SK-N-MC (cell line): ENCODE measurements around the gene EIF4EBP3.

Source experiments
- DNase-seq: peaks from one replicate; pipeline ENCODE4 v3.0.0-alpha.2; 2011; ENCODE audit warnings: low read depth, low spot score
- H3K27ac ChIP-seq: fragments of 200-600 bp; sonication (generic); 2 replicates; pipeline ENCODE4 v1.5.1; 2016; ENCODE audit warnings: mixed run types
- H3K36me3 ChIP-seq: fragments of 200-600 bp; sonication (generic); 2 replicates; pipeline ENCODE4 v1.6.1; 2017; ENCODE audit warnings: antibody characterized with exemption, low read length, mixed read lengths; ENCODE audit not compliant: insufficient read depth
- H3K4me3 ChIP-seq: fragments of 200-600 bp; sonication (generic); 2 replicates; pipeline ENCODE4 v1.5.1; 2016
- H3K9ac ChIP-seq: fragments of 200-600 bp; sonication (generic); 2 replicates; pipeline ENCODE4 v1.8.0; 2017; ENCODE audit warnings: mixed run types, mixed read lengths; ENCODE audit not compliant: insufficient read length
- H3K9me3 ChIP-seq: fragments of 200-600 bp; sonication (generic); 2 replicates; pipeline ENCODE4 v1.6.1; 2017; ENCODE audit warnings: low read depth, mild to moderate bottlenecking, antibody characterized with exemption, low read length, moderate library complexity, mixed read lengths
- EZH2 ChIP-seq: fragments of 200-600 bp; sonication (generic); IDR thresholded peaks from one replicate; pipeline ENCODE4 v1.6.1; 2017; ENCODE audit warnings: antibody characterized with exemption
- FOXP2 ChIP-seq: optimal IDR thresholded peaks from 2 replicates; pipeline ENCODE3; 2011; ENCODE audit warnings: mild to moderate bottlenecking, moderate library complexity; ENCODE audit not compliant: insufficient read depth; ENCODE audit errors: extremely low read length, control extremely low read depth
- POLR2AphosphoS5 ChIP-seq: IDR thresholded peaks from 2 replicates; pipeline ENCODE4 v1.6.1; 2012; ENCODE audit warnings: mild to moderate bottlenecking, low read depth, low read length, borderline replicate concordance

The EIF4EBP3 gene

DNA sequence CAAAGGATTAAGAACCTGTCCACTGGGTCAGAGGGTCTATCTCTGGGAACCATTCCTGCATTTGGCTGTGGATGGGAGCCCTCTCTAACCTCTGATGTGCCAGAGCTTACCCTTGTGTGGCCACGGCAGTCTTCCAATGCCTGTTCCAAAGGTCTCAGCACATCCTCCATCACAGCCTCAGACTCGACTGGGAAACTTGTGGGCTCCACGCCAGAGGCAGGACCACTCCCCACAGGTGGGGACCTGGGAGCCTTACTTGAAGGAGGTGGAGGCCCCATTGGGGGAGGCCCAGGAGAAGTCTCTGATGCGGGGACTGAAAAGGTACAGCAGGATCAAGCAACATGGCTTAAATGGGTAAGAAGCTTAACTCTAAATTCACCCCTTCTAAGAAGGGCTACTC lies 4.4 kb downstream of the EIF4EBP3 start:
- Histone ChIP-seq H3K36me3 (peaks cover 39% of the 10 kb centered on the region; the same call in 1 of the 2 replicates), H3K9me3 (no peaks in the 10 kb centered on the region), H3K27ac (no peak overlapping the region), H3K9ac (no peak overlapping the region), H3K4me3 (no peak overlapping the region)
- TF ChIP-seq POLR2AphosphoS5 (no peak), EZH2 (no peak), FOXP2 (no peak)
- no peak for DNase-seq

- no peaks in the 10 kb centered on the region for H3K9me3 ChIP-seq
- peaks cover 38% of the 10 kb centered on the region; the same call in 1 of the 2 replicates for H3K36me3 ChIP-seq
- no peak overlapping the region for H3K9ac ChIP-seq
- no peak overlapping the region for H3K27ac ChIP-seq
- TF ChIP-seq FOXP2 (no peak), POLR2AphosphoS5 (no peak), EZH2 (no peak)
- DNase-seq = no peak
- H3K4me3 ChIP-seq = no peak overlapping the region
Measured at GRCh38 chr5:140553657-140554056, 6.2 kb downstream of the EIF4EBP3 start.

- Histone ChIP-seq H3K9ac (no peak overlapping the region), H3K27ac (no peak overlapping the region), H3K4me3 (no peak overlapping the region), H3K9me3 (no peaks in the 10 kb centered on the region), H3K36me3 (peaks cover 30% of the 10 kb centered on the region; the same call in 1 of the 2 replicates)
- no peak for DNase-seq
- TF ChIP-seq EZH2 (no peak), FOXP2 (no peak), POLR2AphosphoS5 (no peak)
Measured at GRCh38 chr5:140554454-140554853, 7.0 kb downstream of the EIF4EBP3 start.

DNA sequence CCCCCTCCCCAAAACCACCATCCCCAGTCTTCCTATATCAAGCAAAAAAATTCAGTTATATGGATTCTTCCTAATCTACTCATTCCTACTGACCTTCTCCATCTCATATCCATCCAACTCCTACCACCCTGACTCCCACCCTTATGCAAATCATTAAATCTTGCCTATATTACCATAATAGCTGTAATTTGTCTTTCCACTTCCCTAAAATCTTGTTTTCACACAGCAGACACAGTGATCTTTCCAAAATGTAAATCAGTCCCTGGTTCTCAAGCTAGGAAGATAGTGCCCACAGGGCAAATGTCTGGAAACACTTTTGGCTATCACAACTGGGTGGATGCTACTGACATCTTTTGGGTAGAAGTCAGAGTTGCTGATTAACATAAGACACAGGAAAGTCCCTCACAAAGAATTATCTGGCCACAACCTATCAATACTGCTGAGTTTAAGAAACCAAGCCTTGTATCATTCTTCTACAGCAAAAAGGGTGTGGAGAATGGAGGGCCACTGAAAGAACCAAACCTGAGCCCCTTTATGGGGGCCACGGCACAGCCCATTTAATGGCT lies 8.4 kb downstream of the EIF4EBP3 start:
- Histone ChIP-seq H3K4me3 (peak overlapping the region; percentile 96), H3K9ac (peak overlapping the region; percentile 94), H3K9me3 (no peaks in the 10 kb centered on the region), H3K36me3 (peaks cover 16% of the 10 kb centered on the region; the same call in 1 of the 2 replicates), H3K27ac (no peak overlapping the region; the same call in 1 of the 2 replicates)
- no peak for TF ChIP-seq EZH2
- TF ChIP-seq FOXP2 = no peak
- TF ChIP-seq POLR2AphosphoS5 = peak; percentile 15; the same call in 1 of the 2 replicates
- no peak for DNase-seq

- Histone ChIP-seq H3K27ac (peak overlapping the region; percentile 56; the same call in 1 of the 2 replicates), H3K36me3 (peaks cover 10% of the 10 kb centered on the region; the same call in 1 of the 2 replicates), H3K4me3 (peak overlapping the region; percentile 96), H3K9ac (peak overlapping the region; percentile 94), H3K9me3 (no peaks in the 10 kb centered on the region)
- TF ChIP-seq EZH2 = no peak
- no peak for TF ChIP-seq FOXP2
- TF ChIP-seq POLR2AphosphoS5 = no peak
- no peak for DNase-seq
Measured at GRCh38 chr5:140556438-140556837, 9.0 kb downstream of the EIF4EBP3 start.

DNA sequence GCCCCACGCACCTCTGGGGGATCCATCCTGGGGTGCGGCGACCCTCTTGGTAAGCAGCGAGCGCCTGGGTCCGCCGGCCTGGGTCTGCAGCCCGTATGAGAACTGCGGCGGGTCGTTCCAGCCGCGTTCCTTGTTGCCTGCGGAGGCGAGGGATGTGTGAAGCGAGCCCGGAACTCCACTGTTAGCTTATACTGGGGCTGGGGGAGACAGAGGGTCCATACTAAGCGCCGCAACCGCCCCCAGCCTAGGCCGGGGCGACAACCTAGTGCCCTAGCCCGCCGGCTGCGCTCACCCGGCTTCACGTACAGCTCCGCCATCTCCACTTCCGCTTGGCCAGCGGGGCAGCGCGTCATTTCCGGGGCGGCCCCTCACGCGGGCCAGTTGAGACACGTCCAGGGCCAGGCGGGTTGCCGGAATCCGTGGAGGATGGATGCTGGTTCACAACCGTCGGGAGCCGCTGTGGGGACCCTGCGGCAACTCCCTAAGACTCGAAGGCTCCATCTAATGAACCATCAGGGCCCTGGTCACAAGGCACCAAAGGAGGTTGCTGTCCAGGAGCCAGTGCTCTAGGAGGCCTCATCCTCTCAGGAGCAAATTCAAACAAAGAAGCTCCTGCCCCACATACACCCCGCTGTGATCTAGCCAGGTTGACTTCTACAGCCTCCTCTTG lies 9.8 kb downstream of the EIF4EBP3 start, which contains the start of gene SRA1:
Gene SRA1, minus strand, starts transcription at position 338 of the 670 bp plus-strand sequence. Its CDS starts 21 bp downstream, at position 317.
- Histone ChIP-seq H3K36me3 (peaks cover 3% of the 10 kb centered on the region; the same call in 1 of the 2 replicates), H3K9me3 (no peaks in the 10 kb centered on the region), H3K9ac (peak within 1 kb of the TSS; percentile 94), H3K27ac (peak within 1 kb of the TSS; percentile 77), H3K4me3 (peak within 1 kb of the TSS; percentile 96)
- TF ChIP-seq POLR2AphosphoS5 = peak; percentile 99
- TF ChIP-seq EZH2 = no peak
- no peak for DNase-seq

GRCh38 chr5:140557965-140558364 lies 10.5 kb downstream of the EIF4EBP3 start:
- H3K27ac ChIP-seq = peak overlapping the region; percentile 77
- peak overlapping the region; percentile 96 for H3K4me3 ChIP-seq
- peaks cover under 1% of the 10 kb centered on the region; the same call in 1 of the 2 replicates for H3K36me3 ChIP-seq
- DNase-seq = no peak
- H3K9ac ChIP-seq = no peak overlapping the region
- TF ChIP-seq EZH2 (no peak), POLR2AphosphoS5 (no peak), FOXP2 (no peak)
- H3K9me3 ChIP-seq = no peaks in the 10 kb centered on the region

DNA sequence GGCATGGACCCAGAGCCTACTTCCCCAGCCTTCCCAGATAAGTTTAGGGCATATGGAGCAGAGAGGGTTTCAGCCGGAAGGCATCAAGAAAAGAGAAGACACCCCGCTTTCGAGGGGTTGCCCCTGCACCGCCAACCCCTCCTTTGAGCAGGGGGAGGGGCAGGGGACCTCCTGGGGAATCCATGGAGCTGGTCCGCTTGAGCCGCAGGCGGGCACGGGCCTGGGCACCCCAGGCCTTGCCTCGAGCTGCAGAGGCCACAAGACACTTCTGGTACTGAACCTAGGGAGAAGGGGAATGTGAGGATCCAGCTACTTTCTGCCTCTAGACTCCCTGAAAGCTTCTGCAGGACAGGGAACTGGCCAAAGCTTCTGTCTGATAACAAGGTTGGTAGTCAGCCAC lies 11.1 kb downstream of the EIF4EBP3 start:
- Histone ChIP-seq H3K27ac (no peak overlapping the region), H3K4me3 (no peak overlapping the region), H3K36me3 (no peaks in the 10 kb centered on the region; the same call in 1 of the 2 replicates), H3K9me3 (no peaks in the 10 kb centered on the region), H3K9ac (no peak overlapping the region)
- DNase-seq = no peak
- TF ChIP-seq FOXP2 = no peak
- TF ChIP-seq POLR2AphosphoS5 = no peak
- TF ChIP-seq EZH2 = no peak
